Fibroblast of skin of back (primary cell): ENCODE data around the gene TPSD1. TPM values are rescaled to one million over a fixed set of nuclear protein-coding genes. Genes with fewer than 3 reads are reported as not detected.
"Not testable (repeated sequence)": the region's sequence is repeated elsewhere in the genome, so short reads cannot be mapped to it uniquely, and the experiment has no call there.

ENCODE experiments used
- DNase-seq: peaks from one replicate; pipeline ENCODE4 v3.0.0-alpha.2; 2013
- polyA plus RNA-seq, 2 experiments: library from polyadenylated mRNA; unstranded; fragments of 120-200 nt; gene quantifications; one replicate each; pipeline ENCODE4 v1.2.1, GENCODE V29; 2013; ENCODE audit not compliant: insufficient read length in 2 of 2

The TPSD1 gene
- not detected for polyA plus RNA-seq (2013, experiment 1 of 2; ENCODE audit: insufficient read length)
- polyA plus RNA-seq (2013, experiment 2 of 2; ENCODE audit: insufficient read length), result not detected

DNA sequence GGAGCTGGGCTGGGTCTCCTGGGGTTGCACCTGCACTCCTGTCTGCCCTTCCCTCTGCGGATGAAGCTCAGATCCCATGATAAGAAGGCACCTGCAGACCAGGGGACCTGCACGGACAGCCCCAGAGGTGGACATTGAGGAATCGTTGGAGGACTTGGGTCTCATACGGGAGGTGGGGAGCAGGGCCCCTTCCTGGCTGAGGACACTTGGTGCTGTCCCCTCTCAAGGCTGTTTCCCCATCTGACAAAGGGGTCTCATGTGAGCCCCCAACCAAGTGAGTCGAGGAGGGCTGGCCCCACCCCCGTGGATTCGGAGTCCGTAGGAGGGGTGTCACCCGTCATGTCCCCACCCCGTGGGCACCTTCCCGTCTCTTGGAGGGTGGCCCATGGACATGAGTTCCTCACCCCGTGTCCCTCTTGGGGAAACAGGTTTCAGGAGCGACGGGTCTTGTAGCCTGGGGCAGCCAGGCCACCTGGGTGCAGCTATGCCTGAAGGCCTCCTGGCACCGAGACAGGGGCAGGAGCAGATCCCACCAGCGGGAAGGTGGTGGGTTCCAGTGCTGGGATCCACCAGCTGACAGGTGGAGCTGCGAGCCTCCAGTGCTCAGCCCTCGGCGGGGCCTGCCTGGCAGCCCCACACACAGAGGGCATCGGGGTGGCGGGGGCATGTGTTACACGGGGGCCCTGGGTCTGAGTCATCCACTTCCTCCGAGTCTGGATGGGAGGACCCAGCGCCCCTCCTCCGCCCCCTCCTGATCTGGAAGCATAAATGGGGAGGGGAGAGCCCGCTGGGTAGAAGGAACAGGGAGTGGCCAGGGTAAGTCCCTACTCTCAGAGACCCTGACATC lies at the start of gene TPSD1:
TSS of gene TPSD1 (plus strand) at position 794 of the 847 bp plus-strand sequence. CDS start 212 bp downstream, outside the sequence.
- DNase-seq, result not testable (repeated sequence)

GRCh38 chr16:1206326-1206725 lies 49.5 kb upstream of the TPSD1 start:
- DNase-seq, result no peak

DNA sequence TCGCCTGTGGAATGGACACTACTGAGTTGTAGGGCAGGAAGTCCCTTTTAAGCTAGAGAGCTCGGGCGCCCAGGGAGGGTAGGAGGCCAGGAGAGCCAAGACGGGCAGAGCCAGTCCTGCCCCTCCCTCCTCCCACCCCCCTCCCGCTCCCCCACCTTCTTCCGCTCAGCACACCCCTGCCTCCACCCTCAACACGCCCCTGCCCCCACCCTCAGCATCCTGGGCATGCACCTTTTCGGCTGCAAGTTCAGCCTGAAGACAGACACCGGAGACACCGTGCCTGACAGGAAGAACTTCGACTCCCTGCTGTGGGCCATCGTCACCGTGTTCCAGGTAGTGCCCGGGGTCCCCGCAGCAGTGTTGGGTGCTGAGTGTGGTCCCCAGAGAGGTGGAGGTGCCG lies 49.1 kb upstream of the TPSD1 start:
- no peak for DNase-seq

DNA sequence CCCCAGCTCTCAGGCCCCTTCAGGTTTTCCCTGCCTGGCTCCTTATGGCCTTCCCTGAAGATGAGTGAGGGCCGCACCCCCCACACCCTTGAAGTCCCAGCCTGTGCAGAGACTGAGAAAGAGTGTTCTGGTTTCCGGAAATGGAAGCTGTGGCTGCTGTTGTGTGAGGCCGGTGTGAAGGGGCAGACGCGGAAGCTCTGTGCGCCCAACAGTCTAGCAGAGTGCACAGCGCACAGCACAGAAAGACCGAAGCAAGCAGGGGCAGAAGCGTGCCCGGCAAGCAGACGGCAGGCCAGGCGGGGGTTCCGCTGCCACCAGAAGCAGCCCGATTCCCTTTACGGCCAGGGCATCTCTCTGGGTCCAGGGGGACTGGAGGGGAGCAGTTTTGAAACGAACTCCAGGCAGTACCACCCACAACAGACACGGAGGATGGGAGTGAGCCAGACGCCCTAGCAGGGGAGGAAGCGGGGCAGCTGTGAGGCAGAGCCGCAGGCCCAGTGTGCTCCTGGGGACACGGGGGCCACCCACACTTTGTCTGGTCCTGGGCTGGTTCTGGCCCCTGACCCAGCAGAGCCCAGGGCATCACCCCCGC lies 47.5 kb upstream of the TPSD1 start:
- no peak for DNase-seq

- no peak for DNase-seq
These were observed 46.8 kb upstream of the TPSD1 start for GRCh38 chr16:1209081-1209480.

GRCh38 chr16:1210461-1210860 lies 45.4 kb upstream of the TPSD1 start:
- DNase-seq, result no peak

DNA sequence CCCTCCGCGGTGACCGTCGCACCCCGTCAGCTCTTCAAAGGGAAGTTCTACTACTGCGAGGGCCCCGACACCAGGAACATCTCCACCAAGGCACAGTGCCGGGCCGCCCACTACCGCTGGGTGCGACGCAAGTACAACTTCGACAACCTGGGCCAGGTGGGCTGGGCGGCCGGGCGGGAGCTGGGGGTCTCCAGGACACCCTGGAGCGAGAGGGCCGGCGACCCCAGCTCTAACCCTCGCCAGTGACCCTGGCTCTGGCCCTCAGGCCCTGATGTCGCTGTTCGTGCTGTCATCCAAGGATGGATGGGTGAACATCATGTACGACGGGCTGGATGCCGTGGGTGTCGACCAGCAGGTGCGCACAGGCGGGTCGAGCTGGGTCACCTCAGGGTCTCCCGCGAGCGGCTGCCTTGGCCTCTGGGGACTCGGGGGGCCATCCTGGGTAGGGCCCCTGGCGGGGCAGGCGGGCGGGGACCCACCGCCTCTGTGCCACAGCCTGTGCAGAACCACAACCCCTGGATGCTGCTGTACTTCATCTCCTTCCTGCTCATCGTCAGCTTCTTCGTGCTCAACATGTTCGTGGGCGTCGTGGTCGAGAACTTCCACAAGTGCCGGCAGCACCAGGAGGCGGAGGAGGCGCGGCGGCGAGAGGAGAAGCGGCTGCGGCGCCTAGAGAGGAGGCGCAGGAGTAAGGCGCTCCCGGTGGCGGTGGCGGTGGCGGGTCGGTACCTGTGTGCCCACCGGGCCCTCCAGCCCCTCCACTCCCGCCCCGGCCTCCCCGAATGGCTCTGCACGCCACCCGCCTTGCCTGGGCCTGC lies 44.2 kb upstream of the TPSD1 start:
- DNase-seq, result no peak

DNA sequence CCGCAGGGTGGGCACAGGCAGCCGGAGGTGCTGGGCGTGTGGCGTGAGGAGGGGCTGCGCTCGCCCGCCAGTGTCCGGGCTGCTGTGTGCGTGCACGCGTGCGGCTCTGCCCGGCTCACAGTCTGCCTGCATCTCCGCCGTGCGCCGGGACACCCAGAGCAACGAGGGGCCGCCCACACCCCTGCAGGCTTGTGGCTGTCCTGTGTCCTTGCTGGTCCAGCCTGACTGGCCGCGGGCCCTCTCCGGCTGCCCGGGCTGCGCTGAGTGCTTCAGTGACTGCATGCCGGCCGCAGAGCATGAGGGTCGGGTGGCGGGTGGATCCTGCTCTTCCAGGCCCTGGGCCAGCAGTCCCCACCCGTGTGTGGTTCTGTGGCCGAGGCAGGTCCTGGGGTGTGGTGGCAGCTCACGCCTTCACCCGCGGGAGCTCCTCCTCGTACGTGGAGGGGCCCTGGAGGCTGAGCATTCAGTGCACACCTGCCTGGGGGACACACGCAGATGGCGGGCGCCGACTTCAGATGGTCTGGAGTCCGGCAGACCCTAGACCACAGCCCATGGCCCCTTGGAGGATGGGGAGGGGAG lies 43.2 kb upstream of the TPSD1 start:
- DNase-seq, result no peak

- DNase-seq, result no peak
These were observed 42.6 kb upstream of the TPSD1 start for GRCh38 chr16:1213231-1213630.

- no peak for DNase-seq
These were observed 42.0 kb upstream of the TPSD1 start for GRCh38 chr16:1213796-1214372.

GRCh38 chr16:1214719-1215118 lies 41.1 kb upstream of the TPSD1 start:
- no peak for DNase-seq

GRCh38 chr16:1215574-1216295 lies 40.1 kb upstream of the TPSD1 start:
- DNase-seq, result no peak

GRCh38 chr16:1216296-1216619 lies 39.6 kb upstream of the TPSD1 start:
- DNase-seq, result no peak

DNA sequence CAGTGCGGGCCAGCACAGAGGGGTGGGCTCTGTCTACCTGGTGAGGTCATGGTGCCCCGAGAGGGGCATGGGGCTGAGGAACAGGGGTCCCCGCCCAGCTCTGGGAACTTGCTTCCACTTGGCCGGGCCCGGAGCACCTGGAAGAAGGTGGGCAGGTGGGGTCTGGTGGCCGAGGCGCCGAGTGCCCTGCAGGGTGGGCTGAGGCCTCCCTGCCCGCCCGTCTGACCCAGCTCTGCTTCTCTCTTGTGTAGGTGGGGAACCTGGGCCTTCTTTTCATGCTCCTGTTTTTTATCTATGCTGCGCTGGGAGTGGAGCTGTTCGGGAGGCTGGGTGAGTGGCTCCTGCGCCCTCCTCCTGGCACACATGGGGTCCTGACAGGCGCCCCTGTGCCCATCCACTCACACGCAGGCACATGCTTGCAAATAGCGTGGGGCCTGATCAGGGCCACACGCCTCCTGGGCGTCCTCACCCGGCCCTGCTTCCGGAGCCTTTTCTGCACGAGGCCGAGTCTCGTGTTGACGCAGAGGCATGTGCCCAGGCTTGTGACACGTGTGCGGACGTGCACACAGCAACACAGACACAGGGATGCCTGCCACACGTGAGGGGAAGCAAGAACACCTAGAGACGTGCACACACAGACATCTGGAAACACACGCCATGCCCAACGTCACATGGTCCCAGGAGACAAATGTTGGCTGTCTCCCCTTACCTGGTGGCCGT lies 39.0 kb upstream of the TPSD1 start:
- DNase-seq, result no peak

- no peak for DNase-seq
These were observed 38.3 kb upstream of the TPSD1 start for GRCh38 chr16:1217526-1217925.

DNA sequence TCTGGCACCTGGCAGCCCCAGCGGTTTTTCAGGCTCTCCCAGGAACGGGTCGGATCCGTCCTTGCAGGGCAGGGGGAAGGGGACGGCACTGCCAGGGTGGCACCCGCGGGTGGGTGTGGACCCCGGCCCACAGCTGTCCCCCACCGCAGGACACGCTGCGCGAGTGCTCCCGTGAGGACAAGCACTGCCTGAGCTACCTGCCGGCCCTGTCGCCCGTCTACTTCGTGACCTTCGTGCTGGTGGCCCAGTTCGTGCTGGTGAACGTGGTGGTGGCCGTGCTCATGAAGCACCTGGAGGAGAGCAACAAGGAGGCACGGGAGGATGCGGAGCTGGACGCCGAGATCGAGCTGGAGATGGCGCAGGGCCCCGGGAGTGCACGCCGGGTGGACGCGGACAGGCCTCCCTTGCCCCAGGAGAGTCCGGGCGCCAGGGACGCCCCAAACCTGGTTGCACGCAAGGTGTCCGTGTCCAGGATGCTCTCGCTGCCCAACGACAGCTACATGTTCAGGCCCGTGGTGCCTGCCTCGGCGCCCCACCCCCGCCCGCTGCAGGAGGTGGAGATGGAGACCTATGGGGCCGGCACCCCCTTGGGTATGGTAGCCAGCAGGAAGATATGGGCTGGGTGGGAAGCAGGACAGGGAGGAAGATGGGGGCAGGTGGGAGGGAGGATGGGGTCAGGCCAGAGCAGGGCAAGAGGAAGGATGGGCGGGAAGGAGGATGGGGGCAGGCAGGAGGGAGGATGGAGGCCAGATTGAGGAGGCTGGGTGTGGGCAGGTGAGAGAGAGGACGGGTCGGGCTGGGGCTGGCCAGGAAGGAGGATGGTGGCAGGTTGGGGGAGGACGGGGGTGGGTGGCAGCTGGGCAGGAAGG lies 37.6 kb upstream of the TPSD1 start:
- DNase-seq, result no peak

DNA sequence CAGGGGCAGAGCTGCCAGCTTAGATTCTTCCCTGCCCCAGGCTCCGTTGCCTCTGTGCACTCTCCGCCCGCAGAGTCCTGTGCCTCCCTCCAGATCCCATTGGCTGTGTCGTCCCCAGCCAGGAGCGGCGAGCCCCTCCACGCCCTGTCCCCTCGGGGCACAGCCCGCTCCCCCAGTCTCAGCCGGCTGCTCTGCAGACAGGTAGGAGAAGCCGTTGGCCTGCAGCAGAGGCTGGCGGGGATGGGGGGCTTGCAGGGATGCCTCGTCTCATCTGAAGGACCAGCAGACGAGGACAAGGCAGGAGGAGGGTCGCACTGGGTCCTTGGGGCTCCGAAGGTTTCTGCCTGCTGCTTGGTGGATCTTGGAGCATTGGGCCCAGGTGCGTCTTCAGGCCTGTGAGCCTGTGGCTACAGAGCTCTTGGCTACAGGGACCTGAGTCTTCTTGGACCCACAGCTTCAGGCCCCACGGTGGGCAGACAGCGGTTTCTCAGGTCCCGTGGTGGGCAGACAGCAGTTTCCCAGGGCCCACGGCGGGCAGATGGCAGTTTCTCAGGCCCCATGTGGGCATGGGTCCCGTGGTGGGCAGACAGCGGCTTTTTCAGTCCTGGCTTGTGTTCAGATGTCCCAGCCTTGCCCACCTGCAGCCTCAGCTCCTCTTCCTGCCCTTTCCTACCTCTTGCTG lies 36.8 kb upstream of the TPSD1 start:
- no peak for DNase-seq

DNA sequence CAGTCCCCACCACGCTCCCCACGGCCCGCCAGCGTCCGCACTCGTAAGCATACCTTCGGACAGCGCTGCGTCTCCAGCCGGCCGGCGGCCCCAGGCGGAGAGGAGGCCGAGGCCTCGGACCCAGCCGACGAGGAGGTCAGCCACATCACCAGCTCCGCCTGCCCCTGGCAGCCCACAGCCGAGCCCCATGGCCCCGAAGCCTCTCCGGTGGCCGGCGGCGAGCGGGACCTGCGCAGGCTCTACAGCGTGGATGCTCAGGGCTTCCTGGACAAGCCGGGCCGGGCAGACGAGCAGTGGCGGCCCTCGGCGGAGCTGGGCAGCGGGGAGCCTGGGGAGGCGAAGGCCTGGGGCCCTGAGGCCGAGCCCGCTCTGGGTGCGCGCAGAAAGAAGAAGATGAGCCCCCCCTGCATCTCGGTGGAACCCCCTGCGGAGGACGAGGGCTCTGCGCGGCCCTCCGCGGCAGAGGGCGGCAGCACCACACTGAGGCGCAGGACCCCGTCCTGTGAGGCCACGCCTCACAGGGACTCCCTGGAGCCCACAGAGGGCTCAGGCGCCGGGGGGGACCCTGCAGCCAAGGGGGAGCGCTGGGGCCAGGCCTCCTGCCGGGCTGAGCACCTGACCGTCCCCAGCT lies 35.7 kb upstream of the TPSD1 start:
- DNase-seq, result no peak
